HepG2 (cell line): ENCODE data around the gene TTC31. TPM values are rescaled to one million over a fixed set of nuclear protein-coding genes. Genes with fewer than 3 reads are reported as not detected.

ENCODE experiments used
- ATF6 ChIP-seq: sonication (generic); formaldehyde crosslinking; conservative IDR thresholded peaks from 2 replicates; pipeline ENCODE4 v1.4.0; 2020; ENCODE audit warnings: missing genetic modification reagents
- BRF2 ChIP-seq: sonication (generic); formaldehyde crosslinking; IDR thresholded peaks from 2 replicates; pipeline ENCODE4 v1.8.1; 2022; ENCODE audit warnings: mild to moderate bottlenecking, missing genetic modification reagents
- CREB3 ChIP-seq: sonication (generic); formaldehyde crosslinking; IDR thresholded peaks from 2 replicates; pipeline ENCODE4 v1.5.0; 2020; ENCODE audit warnings: missing genetic modification reagents
- ELF3 ChIP-seq: IDR thresholded peaks from 2 replicates; pipeline ENCODE4 v1.6.1; 2016; ENCODE audit warnings: missing genetic modification reagents, missing compliant biosample characterization
- HNRNPL ChIP-seq: fragments of 200-400 bp; formaldehyde crosslinking; IDR thresholded peaks from 2 replicates; pipeline ENCODE4 v1.6.1; 2017; ENCODE audit warnings: mild to moderate bottlenecking, low read depth, low read length
- NFYB ChIP-seq: sonication (generic); formaldehyde crosslinking; IDR thresholded peaks from 2 replicates; pipeline ENCODE4 v1.4.0; 2020; ENCODE audit warnings: missing genetic modification reagents
- POLR2AphosphoS5 ChIP-seq: IDR thresholded peaks from 2 replicates; pipeline ENCODE4 v1.6.1; 2012; ENCODE audit warnings: low read depth, low read length
- TAF1 ChIP-seq: sonication (generic); formaldehyde crosslinking; IDR thresholded peaks from 2 replicates; pipeline ENCODE4 v1.4.0; 2020; ENCODE audit warnings: missing genetic modification reagents
- ZNF124 ChIP-seq: sonication (generic); formaldehyde crosslinking; IDR thresholded peaks from 2 replicates; pipeline ENCODE4 v1.4.0; 2020; ENCODE audit warnings: missing genetic modification reagents
- ZNF142 ChIP-seq: sonication (generic); formaldehyde crosslinking; IDR thresholded peaks from 2 replicates; pipeline ENCODE4 v1.4.0; 2020; ENCODE audit warnings: missing genetic modification reagents
- ZNF275 ChIP-seq: sonication (generic); formaldehyde crosslinking; IDR thresholded peaks from 2 replicates; pipeline ENCODE4 v1.8.0; 2022; ENCODE audit warnings: missing genetic modification reagents, mild to moderate bottlenecking, inconsistent platforms, borderline replicate concordance
- ZNF564 ChIP-seq: sonication (generic); formaldehyde crosslinking; IDR thresholded peaks from 2 replicates; pipeline ENCODE4 v1.8.1; 2023; ENCODE audit warnings: mild to moderate bottlenecking, missing genetic modification reagents
- polyA plus RNA-seq, 8 experiments: library from polyadenylated mRNA; depleted of rRNA in 3 of 8; stranded (reverse) in 7 of 8; unstranded in 1 of 8; fragments of >200 nt; fragmentation: Illumina TruSeq in 4 of 8; extraction: Trizol in 4 of 8; gene quantifications; 2 replicates each; pipeline versions ENCODE4 v1.2.1 to v1.2.3, GENCODE V29; 2011 to 2016; ENCODE audit warnings: low read depth in 4 of 8, missing spikeins in 1 of 8, mixed read lengths in 1 of 8; ENCODE audit not compliant: insufficient read depth in 1 of 8
- total RNA-seq, 5 experiments: library from RNA; depleted of rRNA; stranded (reverse); fragments of >200 nt; fragmentation: Illumina TruSeq; extraction: Trizol; gene quantifications; 2 replicates each; pipeline ENCODE4 v1.2.3, GENCODE V29; 2016; ENCODE audit warnings: low read depth in 1 of 5

The TTC31 gene
- total and polyA plus RNA-seq, 2 of the 13 experiments (the other 11 are each of a cell fraction or from before 2014, with no cell fraction given): 28.3 to 39.5 TPM

GRCh38 chr2:74457549-74458131, 25.2 kb upstream of the TTC31 start (continued):
- TF ChIP-seq ZNF142 (0 out of 2 replicates have a peak, but pooled peaks have one; percentile 60), ELF3 (CRISPR knock-in tag) (peak; percentile 65; the same call in 1 of the 2 replicates), ATF6 (CRISPR knock-in tag) (no peak; the same call in 1 of the 2 replicates), HNRNPL (no peak), TAF1 (no peak; the same call in none of the 2 replicates), POLR2AphosphoS5 (peak; percentile 94), ZNF564 (CRISPR knock-in tag) (no peak; the same call in 1 of the 2 replicates), CREB3 (no peak), ZNF124 (CRISPR knock-in tag) (peak; percentile 33), NFYB (CRISPR knock-in tag) (no peak), ZNF275 (CRISPR knock-in tag) (peak; percentile 88; the same call in 1 of the 2 replicates), BRF2 (CRISPR knock-in tag) (peak; percentile 86; the same call in 1 of the 2 replicates)
